NCI-H2171 (cell line): ENCODE measurements around the gene RBM18.

Experiments
- DNase-seq: peaks from one replicate; lab custom pipeline; 2025; lab: John Stamatoyannopoulos, UW

Gene RBM18, protein sequence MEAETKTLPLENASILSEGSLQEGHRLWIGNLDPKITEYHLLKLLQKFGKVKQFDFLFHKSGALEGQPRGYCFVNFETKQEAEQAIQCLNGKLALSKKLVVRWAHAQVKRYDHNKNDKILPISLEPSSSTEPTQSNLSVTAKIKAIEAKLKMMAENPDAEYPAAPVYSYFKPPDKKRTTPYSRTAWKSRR

DNA sequence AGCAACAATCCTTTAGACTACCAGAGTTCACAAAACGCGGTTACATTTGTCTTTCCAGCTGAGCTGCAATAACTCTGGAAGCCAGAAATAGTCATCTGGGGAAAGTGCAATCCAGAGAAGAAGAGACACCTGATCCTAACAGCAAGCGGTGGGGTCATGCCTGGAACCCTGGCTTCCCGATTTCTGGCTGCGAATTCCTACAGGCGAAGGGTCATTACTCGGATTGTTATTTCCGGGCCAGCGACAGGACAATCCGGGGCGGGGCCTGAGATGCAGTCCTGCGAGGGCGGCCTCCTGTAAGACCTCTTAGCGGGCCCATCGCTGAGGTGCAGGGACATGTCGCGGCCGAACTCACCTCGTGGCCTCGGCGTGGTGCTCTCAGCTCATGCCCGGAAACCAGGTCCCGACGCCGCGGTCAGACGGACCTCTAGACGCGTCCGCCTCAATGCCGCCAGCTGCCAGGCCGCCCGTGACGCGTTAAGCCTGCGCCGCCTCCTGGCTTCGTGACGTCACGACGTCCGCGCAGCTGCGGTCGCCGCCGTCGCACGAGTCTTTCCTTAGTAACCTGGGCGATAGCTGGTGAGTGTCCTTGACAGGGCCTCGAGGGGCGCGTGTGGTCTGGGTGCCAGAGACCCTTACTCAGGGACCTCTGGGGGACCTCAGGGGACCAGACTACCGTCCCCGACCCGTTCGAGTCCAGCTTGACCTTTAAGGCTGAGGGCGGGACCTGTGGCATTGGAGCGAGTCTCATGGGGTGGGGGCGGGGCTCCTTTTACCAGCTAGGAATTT, at the start of gene RBM18, which contains the start of gene MRRF:
Gene RBM18, minus strand, starts transcription at position 481 of the 789 bp plus-strand sequence. CDS start 3,348 bp downstream, outside the sequence.
Gene MRRF, plus strand, starts transcription at position 523 of the 789 bp plus-strand sequence. CDS start 6,010 bp downstream, outside the sequence.
- DNase-seq = peak; percentile 85

DNA sequence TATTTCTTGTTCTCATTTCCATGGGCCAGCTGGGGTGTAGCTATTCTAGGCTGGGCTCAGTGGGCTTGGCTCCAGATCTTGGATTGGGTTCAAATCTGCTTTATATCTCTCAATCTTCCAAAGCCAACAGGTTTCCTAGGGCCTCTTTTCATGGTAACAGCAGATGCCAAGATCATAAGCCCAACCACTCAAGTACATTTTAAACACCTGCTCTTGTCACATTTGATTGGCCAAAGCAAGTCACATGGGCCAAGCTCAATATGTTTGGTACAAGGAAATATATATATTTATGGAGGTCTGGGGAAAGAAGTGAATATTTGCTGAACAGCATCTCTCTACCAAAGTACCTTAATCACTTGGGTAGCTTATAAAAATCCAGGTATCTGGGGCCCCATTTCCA, 49.5 kb upstream of the RBM18 start:
- DNase-seq = peak; percentile 76

DNA sequence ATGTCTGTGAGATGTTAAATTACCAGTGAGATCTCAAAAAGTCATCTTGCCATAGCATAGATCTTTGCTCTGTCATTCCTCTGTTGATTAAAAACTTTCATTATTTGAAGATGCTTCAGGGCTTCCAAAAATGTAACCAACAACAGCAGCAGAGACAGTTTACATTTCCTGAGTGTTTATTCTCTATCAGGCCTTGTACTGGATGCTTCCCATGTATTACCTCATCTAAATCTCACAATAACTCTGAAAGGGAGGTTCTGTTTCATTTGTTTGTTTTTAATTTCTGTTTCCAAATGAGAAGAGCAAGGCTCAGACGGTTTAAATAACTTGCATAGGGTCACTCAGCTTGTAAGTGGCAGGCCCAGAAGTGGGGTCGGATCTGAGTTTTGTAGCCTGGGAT, 45.2 kb upstream of the RBM18 start:
- DNase-seq = no peak

DNA sequence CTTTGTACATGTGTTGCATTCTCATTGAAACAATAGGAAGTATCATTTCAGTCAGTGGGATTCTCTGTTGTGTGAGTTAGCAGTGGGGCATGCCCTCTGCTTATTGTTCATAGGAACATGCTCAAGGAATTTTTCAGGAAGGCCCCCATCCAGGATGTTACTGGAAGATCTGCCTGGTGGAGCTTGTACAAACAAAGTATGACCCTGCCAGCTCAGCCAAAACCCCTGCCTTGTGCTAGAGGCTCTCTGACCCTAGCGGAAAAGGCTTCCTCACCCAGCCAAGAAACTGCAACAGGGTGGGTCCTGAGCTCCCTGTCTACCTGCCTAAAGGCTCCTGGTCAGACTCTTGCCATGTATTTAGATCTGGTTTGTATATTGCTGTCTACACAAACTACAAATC, 43.3 kb upstream of the RBM18 start:
- no peak for DNase-seq

DNA sequence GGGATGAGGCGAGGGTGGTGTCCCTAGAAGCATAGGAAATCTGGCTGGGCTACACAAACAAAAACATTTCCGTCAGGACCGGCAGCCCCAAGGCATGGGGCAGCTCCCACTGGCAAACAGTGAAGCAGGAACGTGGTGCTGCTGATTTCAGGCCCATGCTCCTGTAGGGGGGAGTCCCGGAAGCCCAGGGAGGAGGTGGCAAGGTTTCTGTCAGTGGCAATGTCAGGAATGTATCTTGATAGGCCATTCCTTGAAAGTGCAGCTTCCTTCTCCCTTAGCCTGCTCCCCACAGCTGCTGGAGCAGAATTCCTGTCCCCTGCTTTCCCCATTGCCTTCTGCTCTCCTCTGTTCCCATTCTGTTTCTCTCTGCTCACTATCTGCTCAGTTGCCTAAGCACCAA, 42.4 kb upstream of the RBM18 start:
- no peak for DNase-seq

DNA sequence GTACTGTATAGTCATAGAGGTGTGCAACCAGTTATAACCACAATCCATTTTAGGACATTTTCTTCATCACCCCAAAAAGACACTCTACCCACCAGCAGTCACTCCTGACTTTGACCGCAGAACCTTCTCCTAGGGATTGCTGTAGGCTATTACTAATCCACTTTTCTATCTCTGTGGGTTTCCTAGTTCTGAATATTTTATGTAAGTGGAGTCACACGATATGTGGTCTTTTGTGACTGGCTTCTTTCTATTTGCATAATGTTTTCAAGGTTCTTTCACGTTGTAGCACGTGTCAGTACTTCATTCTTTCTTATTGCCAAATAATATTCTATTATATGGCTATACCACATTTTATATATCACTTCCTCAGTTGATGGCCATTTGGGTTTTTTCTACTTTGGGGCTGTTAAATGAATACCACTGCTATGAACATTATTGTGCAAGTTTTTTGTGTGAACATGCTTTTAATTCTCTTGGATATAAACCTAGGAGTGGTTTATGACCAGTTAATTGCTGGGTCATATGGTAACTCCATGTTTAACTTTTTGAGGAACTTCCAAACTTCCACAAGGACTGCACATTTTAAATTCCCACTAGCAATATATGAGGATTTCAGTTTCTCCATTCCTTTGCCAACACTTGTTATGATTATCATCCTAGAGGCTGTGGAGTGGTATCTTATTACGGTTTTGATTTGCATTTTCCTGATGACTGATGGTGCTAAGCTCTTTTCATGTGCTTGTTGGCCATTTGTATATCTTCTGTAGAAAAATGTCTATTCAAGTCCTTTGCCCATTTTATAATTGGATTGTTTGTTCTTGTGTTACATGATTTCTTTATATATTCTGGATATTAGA, 37.8 kb upstream of the RBM18 start:
- DNase-seq = no peak

DNA sequence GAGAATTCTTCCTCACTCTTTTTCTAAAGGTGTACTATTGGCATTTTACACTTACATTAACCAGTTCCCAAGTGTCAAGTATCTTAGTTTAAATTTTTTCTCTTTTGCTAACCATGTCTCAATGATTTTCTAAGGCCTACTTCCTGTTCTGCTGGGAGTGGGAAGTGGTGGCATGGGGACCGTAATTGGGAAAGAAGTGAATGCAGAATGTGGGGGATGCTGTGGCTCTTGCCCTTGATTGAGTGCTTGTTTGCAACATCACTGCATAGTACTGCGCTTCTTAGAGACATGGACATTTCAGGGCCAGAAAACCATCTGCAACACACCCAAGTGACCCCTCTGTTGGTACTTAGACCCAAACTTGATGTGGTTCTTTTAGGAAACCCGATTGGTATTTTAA, 32.9 kb upstream of the RBM18 start:
- DNase-seq = no peak

DNA sequence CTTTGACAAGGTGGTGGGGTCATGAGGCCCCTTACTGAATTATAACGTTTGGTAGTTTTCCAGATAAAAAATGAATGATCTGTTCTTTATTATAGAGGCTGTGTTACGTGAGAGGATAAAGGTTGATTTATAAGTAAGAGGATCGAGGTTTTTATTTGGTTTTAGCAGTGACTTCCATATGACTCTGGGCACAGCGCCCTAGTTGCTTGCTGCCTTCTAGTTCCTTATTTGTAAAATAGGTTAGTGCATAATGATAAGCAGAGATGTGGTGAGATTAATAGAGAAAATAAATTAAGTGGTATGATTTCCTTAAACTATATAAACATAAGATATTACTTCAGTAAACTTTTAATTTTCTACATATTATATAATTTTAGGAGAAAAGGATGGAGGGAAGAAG, 29.9 kb upstream of the RBM18 start:
- DNase-seq = no peak

DNA sequence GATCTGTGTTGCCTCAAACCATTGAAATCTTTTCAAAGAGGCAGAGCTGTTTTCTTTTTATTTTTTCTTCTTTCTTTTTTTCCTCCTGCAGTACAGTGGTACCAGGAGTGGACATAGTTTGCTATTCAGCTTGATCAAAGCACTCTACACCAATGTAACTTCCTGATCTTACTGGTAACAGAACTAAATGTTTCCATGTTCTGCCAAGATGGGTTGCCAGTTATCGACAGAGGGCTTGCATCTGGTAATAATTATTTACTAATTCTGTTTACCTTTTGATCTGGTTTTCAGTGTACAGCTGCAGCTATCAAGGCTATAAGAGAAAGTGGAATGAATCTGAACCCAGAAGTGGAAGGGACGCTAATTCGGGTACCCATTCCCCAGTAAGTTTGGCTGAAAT, 26.8 kb upstream of the RBM18 start:
- no peak for DNase-seq

DNA sequence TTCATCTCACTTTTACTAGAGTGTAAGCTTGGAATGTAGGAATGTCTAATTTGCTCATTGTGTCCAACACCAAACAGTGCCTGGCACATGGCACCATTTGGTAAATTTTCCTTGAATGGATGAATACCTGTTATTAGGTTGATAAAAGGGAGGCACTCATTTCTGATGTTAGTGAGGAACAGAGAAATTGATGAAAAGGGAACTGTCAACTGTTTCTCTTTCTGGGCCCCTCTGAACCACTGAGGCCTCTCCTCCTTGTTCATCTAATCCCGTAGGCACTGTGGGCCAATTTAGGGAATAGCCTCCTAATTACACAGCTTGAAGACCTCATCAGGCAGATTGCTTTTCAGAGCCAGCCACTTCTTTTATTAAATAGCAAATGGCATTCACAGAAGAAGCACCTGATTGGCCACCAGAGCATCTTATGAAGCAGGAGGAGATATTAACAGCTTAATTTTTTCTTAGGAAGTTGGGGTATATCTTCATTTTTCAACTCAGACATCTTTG, 22.6 kb upstream of the RBM18 start:
- no peak for DNase-seq

DNA sequence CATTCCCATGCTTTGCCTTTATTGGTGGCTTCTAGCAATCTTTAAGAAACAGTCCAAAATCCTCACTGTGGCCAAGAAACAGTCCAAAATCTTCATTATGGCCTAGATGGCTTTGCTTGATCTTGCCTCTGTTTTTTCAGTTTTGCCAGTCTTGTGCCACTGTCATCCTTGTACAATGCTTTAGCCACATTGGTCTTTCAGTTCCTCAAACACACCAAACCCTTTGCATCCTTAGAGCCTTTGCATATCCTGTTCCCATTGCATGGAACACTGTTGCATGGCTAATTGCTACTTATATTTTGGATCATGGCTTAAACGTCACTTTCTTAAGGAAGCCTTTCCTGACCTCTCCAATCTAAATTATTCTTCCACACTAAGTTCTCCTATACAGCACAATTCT, 22.1 kb upstream of the RBM18 start:
- no peak for DNase-seq

DNA sequence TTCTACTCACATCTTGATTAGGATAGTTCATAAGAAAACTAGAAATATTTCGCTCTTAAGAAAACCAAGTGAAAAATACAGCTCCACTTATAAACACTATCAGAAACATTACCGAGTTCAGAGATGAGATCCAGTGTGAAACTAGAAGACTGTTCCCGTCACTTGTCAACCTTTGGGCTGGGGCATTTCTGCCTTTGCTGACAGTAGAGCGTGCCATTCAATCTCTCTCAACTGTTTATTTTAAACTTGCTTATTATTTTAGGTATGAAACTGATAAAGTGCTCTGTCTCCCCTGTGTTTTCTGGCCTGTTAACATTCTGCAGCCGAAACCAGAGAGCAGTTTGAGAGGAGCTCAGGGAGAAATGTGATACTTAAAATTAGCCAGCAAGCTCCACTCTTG, 16.7 kb upstream of the RBM18 start:
- DNase-seq = no peak

DNA sequence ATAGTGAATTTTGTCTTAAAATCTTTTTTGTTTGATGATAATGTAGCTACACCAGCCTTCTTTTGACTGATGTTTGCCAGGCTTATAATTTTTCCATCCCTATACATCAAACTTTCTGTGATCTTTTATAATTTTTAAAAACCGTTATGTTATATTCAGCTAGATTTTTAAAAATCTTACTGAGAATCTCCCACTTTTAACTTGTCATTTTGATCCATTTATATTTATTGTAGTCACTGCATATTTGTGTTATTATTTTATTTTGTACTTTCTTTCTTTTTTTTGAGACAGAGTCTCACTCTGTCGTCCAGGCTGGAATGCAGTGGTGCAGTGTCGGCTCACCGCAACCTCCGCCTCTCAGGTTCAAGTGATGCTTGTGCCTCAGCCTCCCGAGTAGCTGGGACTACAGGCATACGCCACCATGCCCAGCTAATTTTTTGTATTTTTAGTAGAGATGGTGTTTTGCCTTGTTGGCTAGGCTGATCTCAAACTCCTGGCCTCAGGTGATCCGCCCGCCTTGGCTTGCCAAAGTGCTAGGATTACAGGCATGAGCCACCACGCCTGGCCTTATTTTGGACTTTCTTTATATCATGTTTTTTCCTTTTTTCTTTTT, 12.8 kb upstream of the RBM18 start:
- DNase-seq = no peak

DNA sequence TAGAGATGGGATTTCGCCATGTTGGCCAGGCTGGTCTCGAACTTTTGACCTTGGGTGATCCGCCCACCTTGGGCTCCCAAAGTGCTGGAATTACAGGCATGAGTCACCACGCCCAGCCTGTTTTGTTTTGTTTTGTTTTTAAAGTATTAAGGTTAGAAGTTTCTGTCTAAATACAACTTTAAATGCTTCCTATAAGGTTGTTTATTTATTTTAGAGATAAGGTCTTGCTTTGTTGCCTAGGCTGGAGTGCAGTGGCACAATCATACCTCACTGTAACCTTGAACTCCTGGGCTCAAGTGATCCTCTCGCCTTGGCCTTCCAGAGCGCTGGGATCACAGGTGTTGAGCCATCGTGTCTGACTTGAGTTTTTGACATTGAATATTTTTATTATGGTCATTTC, 11.5 kb upstream of the RBM18 start:
- no peak for DNase-seq

DNA sequence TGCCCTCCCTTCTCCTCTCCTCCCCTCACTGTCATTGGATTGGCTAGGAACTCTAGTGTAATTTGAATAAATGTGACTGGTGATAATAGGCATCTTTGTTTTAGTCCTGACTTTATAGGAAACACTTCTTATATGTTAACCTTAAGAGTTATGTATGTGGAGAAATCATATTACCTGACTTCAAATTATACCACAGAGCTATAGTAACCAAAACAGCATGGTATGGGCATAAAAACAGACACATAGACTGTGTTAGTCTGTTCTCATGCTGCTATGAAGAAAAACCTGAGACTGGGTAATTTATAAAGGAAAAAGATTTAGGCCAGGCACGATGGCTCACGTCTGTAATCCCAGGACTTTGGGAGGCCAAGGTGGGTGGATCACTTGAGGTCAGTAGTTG, 9.4 kb upstream of the RBM18 start:
- DNase-seq = no peak

DNA sequence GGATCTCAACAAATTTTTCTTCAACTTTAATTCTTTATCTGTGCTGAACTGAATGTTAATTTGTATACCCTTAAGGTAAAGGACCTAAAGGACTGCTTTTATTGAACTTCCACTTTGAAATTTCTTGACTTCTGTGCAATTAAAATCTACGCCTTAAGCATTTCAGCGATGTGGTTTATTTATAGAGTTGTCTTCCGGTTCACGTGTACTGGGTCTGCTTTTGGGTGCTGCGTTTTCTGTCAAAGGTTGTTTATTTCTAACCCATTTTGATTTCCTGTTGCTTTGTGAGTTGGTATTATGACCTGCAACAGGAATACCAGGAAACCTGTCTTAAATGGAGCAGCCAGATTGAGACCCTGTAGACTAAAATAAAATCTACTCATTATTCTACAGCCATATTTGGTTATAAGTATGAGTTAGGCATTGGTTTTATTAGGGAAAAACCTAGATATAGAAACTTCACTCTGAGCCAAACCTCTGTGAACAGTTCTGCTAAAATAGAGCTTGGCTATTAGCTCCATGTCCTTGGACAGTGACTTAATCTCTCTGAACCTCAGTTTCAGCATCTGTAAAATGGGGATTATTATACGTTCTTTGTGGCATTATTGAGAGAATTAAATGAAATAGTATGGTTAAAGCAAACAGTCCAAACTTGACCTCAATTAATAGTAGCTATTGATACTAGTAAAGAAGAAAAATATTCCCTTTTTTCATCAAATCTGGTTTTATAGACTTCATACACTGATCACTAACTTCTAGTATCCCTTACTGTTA, 3.6 kb upstream of the RBM18 start:
- no peak for DNase-seq

DNA sequence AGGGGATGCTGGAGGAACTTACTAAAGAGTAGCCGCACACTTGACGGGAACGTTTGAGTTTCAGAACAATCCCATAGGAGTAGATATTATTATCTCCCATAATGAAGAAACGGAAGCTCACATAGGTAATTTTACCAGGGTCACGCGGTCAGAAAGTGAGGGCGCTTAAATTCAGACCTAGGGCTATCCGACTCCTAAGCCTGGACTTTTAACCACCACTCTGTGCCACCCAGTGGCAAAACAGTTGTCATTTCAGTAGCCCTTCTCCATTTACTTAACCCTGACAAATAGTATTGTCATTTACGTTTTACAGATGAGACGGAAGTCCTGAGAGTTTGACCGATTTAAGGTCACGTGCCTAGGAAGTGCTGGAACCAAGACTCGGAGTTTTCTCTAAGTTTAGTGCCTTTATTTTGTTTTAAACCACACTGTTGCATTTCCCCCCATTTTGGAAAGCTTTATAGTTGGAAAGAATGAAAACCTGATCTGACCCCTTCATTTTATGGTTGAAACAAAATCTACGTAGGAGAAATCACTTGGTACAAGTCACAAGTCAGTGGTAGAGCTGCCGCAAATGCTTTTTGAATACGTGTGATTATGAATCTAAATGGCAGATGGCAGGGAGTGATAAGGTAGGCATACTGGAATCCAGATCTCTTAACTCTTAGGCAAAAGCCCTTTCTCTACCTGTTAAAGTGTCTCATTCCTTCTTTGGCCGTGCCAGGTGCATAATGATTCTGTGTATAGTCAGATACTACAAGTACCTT, 692 bp upstream of the RBM18 start:
- no peak for DNase-seq

DNA sequence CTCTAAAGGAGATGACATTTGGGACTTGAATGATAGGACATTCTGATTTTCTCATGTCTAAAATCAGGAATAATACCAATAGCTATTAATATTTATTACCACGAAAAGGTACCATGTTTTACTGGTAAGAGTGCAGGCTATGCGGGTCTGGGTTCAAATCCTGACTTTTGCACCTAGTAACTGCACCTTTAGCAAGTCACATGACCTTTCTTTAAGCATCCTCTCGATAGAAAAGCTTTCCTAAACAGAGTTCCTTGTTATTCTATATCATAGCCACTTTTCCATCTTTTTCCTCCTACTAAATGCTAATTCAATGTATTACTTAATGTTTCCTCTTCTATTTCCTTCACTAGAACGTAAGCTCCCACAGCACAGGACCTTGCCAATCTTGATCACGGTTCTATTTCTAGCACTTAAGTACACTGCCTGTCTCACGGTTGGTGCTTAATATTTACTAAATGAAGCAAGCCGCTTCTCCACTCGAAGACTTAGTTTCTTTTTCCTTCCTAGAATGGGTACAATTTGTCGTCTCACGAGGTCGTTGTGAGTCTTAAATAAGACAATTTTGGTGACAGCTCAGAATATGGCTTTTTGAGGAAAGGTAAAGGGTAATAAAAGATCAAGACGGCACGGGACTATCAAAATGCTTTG, 816 bp downstream of the RBM18 start:
- no peak for DNase-seq

DNA sequence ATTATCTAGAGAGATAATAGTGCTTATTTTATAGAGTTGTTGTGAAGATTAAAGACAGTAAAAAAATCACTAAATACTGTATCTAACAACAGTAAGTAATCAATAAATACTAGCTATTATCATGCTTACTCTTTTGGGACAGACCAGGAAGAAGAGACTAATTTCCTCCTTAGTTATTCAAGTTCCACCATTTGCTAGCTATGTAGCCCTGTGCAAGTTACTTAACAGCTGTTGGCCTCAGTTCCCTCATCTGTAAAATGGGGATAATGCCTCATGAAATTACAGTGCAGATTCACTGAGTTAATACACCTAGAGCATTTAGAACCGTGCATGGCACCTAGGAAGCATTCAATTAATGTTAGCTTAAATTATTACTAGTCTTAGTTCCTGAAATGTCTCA, 2.6 kb downstream of the RBM18 start:
- no peak for DNase-seq

DNA sequence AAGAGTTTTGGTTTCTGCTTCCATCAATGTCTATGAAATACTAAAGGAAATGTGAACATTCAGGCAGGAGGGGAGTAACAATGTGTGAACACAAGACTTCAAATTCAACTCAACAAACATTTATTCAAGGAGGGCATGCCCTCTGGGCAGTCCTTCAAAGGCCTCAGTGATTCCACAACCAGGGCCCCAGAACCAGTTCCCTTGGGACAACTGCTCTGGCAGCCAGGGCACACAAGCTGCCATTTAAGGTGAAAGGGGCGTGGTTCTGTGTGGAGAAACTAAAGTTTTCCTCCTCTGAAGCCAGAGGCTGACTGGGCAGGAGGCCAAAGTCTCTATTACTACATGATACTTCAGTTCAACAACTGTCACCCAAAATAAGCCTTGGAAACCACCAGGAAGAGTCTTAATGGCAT, 3.2 kb downstream of the RBM18 start:
- peak; percentile 72 for DNase-seq
